Measurements from ENCODE around the gene ABCC8.

The ABCC8 gene

DNA sequence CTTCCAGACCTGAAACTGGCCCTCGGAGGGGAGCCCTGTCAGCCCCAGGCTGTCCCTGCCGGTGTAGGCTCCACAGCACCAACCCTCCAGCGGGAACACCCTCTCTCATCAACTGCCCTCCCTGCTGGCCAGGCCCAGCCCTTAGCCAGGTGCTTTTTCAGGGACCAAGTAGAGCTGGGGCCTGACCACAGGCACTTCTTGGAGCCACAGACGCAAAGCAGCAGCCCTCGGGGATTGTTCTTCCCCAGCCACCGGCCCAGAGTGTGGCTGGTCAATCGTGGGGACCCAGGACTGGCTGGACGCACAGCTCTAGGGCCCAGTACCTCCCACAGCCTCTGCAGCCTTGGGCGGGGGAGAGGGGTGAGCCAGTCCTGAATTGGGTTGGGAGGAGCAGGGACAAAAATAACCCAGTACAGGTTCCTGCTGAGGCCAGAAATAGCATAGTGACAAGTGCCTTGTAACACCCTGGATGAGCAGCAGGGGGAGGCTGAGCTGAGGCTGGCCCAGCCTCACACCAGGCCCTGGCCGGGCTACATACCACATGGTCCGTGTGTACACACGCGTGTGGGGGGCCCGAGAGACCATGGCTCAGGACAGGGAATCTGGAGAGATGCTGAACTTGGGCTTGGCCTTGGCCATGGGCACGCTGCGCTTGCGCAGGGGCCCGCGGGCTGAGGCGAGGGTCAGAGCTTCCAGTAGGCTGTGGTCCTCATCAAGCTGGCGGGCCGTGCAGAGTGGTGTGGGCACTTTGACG, 90.1 kb downstream of the ABCC8 start:
- Histone ChIP-seq H3K27me3 (no peaks in the 10 kb centered on the region), H3K4me3 (peak overlapping the region; percentile 38), H3K36me3 (no peaks in the 10 kb centered on the region), H3K4me2 (peak overlapping the region; percentile 88), H3K9me3 (no peaks in the 10 kb centered on the region), H3K27ac (peak overlapping the region; percentile 73), H3K4me1 (peaks cover 61% of the 10 kb centered on the region), H3K9ac (peak overlapping the region; percentile 68), H4K20me1 (no peaks in the 10 kb centered on the region; the same call in 1 of the 2 replicates)
- TF ChIP-seq Cebpa-rat (IDR thresholded peaks at IDR 0.05): no peak

- H3K9me3 ChIP-seq: no peaks in the 10 kb centered on the region
- TF ChIP-seq Cebpa-rat (IDR thresholded peaks at IDR 0.05): no peak
- H3K27me3 ChIP-seq: no peaks in the 10 kb centered on the region
- peak overlapping the region; percentile 68; the same call in 1 of the 2 replicates for H3K9ac ChIP-seq
- H3K4me2 ChIP-seq: peak overlapping the region; percentile 88
- H3K4me3 ChIP-seq: peak overlapping the region; percentile 38
- peak overlapping the region; percentile 73 for H3K27ac ChIP-seq
- H3K36me3 ChIP-seq: no peaks in the 10 kb centered on the region
- peaks cover 55% of the 10 kb centered on the region for H3K4me1 ChIP-seq
- no peaks in the 10 kb centered on the region; the same call in 1 of the 2 replicates for H4K20me1 ChIP-seq
Observed at GRCh38 chr11:17385926-17386325, 90.7 kb downstream of the ABCC8 start.

- H3K4me2 ChIP-seq: peak overlapping the region; percentile 88
- H3K27me3 ChIP-seq: no peaks in the 10 kb centered on the region
- no peak overlapping the region for H3K27ac ChIP-seq
- 0 out of 2 replicates have a peak overlapping the region, but pooled peaks have one; percentile 68 for H3K9ac ChIP-seq
- H4K20me1 ChIP-seq: no peaks in the 10 kb centered on the region; the same call in 1 of the 2 replicates
- no peak for TF ChIP-seq Cebpa-rat (IDR thresholded peaks at IDR 0.05)
- H3K9me3 ChIP-seq: no peaks in the 10 kb centered on the region
- peaks cover 50% of the 10 kb centered on the region for H3K4me1 ChIP-seq
- no peak overlapping the region for H3K4me3 ChIP-seq
- H3K36me3 ChIP-seq: no peaks in the 10 kb centered on the region
Observed at GRCh38 chr11:17385492-17385891, 91.2 kb downstream of the ABCC8 start.

- H3K4me3 ChIP-seq: no peak overlapping the region
- H3K27ac ChIP-seq: no peak overlapping the region
- peaks cover 5% of the 10 kb centered on the region for H3K9me3 ChIP-seq
- H3K9ac ChIP-seq: no peak overlapping the region
- no peaks in the 10 kb centered on the region for H3K36me3 ChIP-seq
- TF ChIP-seq Cebpa-rat (IDR thresholded peaks at IDR 0.05): no peak
- no peak overlapping the region for H3K4me2 ChIP-seq
- H4K20me1 ChIP-seq: no peaks in the 10 kb centered on the region; the same call in 1 of the 2 replicates
- peaks cover 40% of the 10 kb centered on the region for H3K4me1 ChIP-seq
- H3K27me3 ChIP-seq: no peaks in the 10 kb centered on the region
Observed at GRCh38 chr11:17384002-17384511, 92.6 kb downstream of the ABCC8 start.

GRCh38 chr11:17383461-17383860, 93.2 kb downstream of the ABCC8 start:
- H3K9me3 ChIP-seq: peaks cover 11% of the 10 kb centered on the region
- H3K27me3 ChIP-seq: no peaks in the 10 kb centered on the region
- no peaks in the 10 kb centered on the region for H3K36me3 ChIP-seq
- no peaks in the 10 kb centered on the region; the same call in 1 of the 2 replicates for H4K20me1 ChIP-seq
- no peak overlapping the region for H3K4me3 ChIP-seq
- H3K9ac ChIP-seq: no peak overlapping the region
- TF ChIP-seq Cebpa-rat (IDR thresholded peaks at IDR 0.05): no peak
- H3K4me1 ChIP-seq: peaks cover 37% of the 10 kb centered on the region
- no peak overlapping the region for H3K27ac ChIP-seq
- no peak overlapping the region for H3K4me2 ChIP-seq

- no peaks in the 10 kb centered on the region for H3K36me3 ChIP-seq
- peaks cover 21% of the 10 kb centered on the region for H3K9me3 ChIP-seq
- no peaks in the 10 kb centered on the region for H3K27me3 ChIP-seq
- no peak overlapping the region for H3K4me2 ChIP-seq
- H4K20me1 ChIP-seq: no peaks in the 10 kb centered on the region; the same call in 1 of the 2 replicates
- no peak overlapping the region for H3K4me3 ChIP-seq
- H3K9ac ChIP-seq: no peak overlapping the region
- no peak for TF ChIP-seq Cebpa-rat (IDR thresholded peaks at IDR 0.05)
- H3K27ac ChIP-seq: no peak overlapping the region
- H3K4me1 ChIP-seq: peaks cover 24% of the 10 kb centered on the region
Observed at GRCh38 chr11:17382046-17382728, 94.5 kb downstream of the ABCC8 start.

DNA sequence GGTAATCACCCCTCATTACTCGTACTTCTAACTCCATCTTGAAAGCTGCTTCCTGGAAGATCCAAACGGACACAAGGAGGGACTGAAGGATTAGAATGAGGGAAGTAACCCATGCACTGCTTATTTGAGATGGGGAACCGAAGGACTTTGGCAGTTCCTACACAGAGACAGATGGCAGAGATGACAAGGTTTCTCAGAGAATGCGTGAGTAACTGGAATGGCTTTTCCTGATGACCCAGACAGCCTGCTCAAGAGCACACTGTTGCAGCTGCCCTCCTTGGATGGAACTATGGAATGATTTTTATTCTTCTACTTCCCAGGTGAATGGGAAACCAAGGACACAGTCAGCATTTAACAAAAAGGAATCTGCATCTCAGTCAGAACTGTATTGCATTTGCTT, 95.5 kb downstream of the ABCC8 start:
- Histone ChIP-seq H3K9me3 (peaks cover 21% of the 10 kb centered on the region), H3K4me2 (no peak overlapping the region), H3K27me3 (no peaks in the 10 kb centered on the region), H3K9ac (no peak overlapping the region), H3K4me3 (no peak overlapping the region), H3K36me3 (no peaks in the 10 kb centered on the region), H3K27ac (no peak overlapping the region), H4K20me1 (no peaks in the 10 kb centered on the region; the same call in 1 of the 2 replicates), H3K4me1 (peaks cover 14% of the 10 kb centered on the region)
- no peak for TF ChIP-seq Cebpa-rat (IDR thresholded peaks at IDR 0.05)

- H3K4me2 ChIP-seq: no peak overlapping the region
- H3K36me3 ChIP-seq: no peaks in the 10 kb centered on the region
Observed at GRCh38 chr11:17379383-17380180, 97.1 kb downstream of the ABCC8 start.

DNA sequence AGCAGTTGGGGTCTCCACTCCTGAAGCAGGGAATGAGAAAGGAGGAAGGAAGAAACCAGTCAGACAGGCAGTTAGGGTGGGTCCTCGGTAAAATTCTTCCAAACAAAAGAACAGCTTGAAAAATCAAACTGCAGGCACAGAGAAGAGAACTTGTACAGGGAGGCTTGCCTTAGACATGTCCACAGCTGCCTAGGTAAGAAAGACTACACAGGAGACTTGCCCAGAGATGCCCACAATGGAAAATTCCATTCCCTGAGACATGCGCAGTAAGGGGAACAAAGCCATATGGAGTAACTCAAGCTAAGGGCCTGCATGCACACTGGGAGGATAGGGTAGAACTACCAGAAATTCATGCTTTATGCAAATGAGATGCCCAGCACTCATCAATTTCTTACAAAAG, 98.0 kb downstream of the ABCC8 start:
- H3K4me3 ChIP-seq: no peak overlapping the region
- no peak for TF ChIP-seq Cebpa-rat (IDR thresholded peaks at IDR 0.05)
- no peaks in the 10 kb centered on the region for H3K36me3 ChIP-seq
- no peaks in the 10 kb centered on the region for H3K27me3 ChIP-seq
- H4K20me1 ChIP-seq: no peaks in the 10 kb centered on the region
- no peak overlapping the region for H3K4me2 ChIP-seq
- H3K9ac ChIP-seq: no peak overlapping the region
- peaks cover 13% of the 10 kb centered on the region for H3K4me1 ChIP-seq
- H3K9me3 ChIP-seq: peaks cover 45% of the 10 kb centered on the region
- no peak overlapping the region for H3K27ac ChIP-seq

More at GRCh38 chr11:17379383-17380180, 97.1 kb downstream of the ABCC8 start:
- Histone ChIP-seq H4K20me1 (no peaks in the 10 kb centered on the region), H3K4me3 (no peak overlapping the region), H3K9me3 (peaks cover 36% of the 10 kb centered on the region), H3K27me3 (no peaks in the 10 kb centered on the region), H3K9ac (no peak overlapping the region), H3K27ac (no peak overlapping the region), H3K4me1 (peaks cover 18% of the 10 kb centered on the region)
- no peak for TF ChIP-seq Cebpa-rat (IDR thresholded peaks at IDR 0.05)
